Measurements from ENCODE around the gene DCDC2.
"Not testable (repeated sequence)": the region's sequence is repeated elsewhere in the genome, so short reads cannot be mapped to it uniquely, and the experiment has no call there.

DNA sequence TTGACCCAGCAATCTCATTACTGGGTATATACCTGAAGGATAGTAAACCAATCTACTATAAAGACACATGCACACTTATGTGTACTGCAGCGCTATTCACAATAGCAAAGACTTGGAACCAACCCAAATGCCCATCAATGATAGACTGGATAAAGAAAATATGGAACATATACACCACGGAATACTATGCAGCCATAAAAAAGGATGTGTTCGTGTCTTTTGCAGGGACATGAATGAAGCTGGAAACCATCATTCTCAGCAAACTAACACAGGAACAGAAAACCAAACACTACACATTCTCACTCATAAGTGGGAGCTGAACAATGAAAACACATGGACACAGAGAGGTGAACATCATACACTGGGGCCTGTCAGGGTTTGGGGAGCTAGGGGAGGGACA, 153.7 kb downstream of the DCDC2 start:
- TF ChIP-seq, protein P1, sequence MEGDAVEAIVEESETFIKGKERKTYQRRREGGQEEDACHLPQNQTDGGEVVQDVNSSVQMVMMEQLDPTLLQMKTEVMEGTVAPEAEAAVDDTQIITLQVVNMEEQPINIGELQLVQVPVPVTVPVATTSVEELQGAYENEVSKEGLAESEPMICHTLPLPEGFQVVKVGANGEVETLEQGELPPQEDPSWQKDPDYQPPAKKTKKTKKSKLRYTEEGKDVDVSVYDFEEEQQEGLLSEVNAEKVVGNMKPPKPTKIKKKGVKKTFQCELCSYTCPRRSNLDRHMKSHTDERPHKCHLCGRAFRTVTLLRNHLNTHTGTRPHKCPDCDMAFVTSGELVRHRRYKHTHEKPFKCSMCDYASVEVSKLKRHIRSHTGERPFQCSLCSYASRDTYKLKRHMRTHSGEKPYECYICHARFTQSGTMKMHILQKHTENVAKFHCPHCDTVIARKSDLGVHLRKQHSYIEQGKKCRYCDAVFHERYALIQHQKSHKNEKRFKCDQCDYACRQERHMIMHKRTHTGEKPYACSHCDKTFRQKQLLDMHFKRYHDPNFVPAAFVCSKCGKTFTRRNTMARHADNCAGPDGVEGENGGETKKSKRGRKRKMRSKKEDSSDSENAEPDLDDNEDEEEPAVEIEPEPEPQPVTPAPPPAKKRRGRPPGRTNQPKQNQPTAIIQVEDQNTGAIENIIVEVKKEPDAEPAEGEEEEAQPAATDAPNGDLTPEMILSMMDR (IDR thresholded peaks at IDR 0.05; ENCODE audit: insufficient read depth, low read length): not testable (repeated sequence)
- TF ChIP-seq POLR2AphosphoS5 (IDR thresholded peaks at IDR 0.05; ENCODE audit: low read depth); REST (IDR thresholded peaks at IDR 0.05; ENCODE audit: insufficient replicate concordance, low read depth); GABPA (IDR thresholded peaks at IDR 0.05; ENCODE audit: low read depth); SPI1 (IDR thresholded peaks at IDR 0.05; ENCODE audit: borderline replicate concordance, low read depth): not testable (repeated sequence)

Measured in HL-60 (cell line).